C1 segment of cervical spinal cord (tissue), 14 donors: Measurements from ENCODE around the gene CYFIP2.

Source experiments
- DNase-seq, 14 donors: peaks; one replicate each; lab custom pipeline; 2025; lab: John Stamatoyannopoulos, UW

CYFIP2 gene

DNA sequence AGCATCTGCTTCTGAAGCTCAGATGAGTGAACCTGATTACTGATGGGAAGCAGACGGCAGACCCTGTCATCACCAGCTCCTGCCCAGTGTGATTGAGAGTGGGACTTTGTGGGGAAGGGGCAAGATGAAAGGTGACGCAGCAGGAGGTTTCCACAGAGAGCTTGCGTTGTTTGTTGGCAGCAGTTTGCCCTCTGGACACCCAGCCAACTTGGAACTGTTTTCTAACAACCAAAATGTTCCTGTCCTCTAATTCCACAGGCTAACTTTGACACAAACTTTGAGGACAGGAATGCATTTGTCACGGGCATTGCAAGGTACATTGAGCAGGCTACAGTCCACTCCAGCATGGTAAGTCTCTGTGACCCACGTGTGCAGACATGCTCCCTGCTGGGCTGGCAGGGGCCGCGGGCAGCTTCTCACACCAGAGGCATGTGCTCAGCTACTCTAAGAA lies 20.9 kb downstream of the CYFIP2 start:
- peak in 1 of 14 donors; percentile 15 for DNase-seq

DNA sequence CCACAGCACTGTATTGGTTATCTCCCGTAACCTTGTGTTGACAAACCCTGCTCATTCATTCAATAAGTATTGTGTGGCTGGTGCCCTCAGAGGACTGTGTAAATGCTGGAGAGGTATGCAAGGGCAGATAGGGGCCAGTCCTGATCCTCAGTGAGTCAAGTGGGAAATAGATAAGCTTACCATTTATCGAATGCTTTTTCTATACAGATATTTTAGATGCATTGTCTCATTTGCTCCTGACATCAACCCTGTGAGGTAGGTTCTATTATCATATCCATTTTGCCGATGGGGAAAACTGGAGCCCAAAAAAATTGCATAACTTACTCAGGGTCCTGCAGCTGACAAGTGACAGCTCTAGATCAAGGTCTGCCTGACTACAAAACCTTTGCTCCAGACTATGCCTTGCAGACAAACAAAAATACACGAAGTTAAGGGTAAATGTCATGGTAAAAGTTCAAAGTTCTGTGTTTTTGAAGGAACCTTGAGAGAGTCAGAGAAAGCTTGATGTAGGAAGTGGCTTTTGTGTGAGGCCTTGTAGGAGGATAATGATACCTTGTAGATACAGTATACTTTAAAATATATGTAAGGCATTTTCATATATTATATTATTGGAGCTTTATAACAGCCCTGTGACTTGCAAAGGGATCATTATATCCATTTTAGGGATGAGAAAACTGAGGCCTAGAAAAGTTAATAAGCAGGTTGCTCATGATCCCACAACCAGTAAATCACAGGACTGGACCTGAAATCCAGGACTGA lies 22.7 kb downstream of the CYFIP2 start:
- no peak for DNase-seq

DNA sequence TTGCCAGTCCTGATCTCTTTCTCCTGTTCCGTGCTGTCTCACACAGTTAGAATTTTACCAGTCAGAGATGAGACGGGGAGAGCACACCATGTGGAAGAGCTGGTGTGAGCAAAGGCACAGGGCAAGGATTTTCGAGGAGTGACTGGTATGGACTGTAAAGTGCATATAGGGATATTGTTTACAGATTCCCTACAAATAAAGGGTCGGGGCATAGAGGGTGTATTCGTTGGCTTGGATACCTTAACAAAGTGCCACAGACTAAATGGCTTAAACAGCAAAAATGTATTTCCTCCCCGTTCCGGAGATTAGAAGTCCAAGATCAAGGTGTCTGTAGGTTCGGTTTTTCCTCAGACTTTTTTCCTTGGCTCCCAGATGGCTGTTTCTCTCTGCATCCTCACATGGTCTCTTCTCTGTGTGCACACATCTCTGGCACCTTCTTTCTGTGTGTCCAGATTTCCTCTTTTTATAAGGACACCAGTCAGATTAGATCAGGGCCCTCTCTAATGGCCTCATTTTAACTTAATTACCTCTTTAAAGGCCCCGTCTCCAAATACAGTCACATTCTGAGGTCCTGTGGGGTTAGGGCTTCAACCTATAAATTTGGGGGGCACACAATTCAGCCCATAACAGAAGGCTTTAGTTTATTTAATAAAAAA lies 23.4 kb downstream of the CYFIP2 start:
- no peak for DNase-seq

DNA sequence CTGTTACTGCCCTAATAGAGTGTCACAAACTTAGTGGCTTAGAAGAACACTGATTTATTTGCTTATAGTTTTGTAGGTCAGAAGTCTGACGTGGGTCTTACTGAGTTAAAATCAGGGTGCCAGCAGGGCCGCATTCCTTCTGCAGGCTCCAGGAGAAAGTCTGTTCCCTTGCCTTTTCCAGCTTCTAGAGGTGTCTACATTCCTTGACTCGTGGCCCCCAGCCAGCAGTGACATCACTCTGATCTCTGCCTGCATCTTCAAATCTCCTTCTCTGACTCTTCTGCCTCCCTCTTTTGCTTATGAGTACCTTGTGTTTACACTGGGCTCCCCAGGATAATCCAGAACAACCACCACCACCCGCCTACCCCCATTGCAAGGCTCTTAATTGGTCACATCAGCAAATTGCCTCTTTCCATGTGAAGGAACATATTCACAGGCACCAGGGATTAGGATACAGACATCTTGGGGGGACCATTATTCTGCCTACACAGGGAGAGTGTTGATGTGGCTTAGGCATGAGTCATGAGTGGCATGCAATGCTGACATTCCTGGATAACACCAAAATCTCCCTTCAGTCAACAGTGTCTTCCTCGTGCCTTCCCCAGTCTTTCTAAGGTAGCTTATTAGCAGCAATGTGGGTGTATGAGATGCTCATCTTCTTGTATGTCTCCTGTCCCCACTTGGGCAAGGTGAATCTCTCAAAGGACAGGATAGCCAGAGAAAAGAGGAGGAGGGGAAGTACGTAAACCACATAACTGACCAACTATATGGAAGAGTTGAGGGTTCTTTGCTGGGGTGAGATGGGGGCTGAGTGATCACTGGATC lies 24.4 kb downstream of the CYFIP2 start:
- DNase-seq = no peak

DNA sequence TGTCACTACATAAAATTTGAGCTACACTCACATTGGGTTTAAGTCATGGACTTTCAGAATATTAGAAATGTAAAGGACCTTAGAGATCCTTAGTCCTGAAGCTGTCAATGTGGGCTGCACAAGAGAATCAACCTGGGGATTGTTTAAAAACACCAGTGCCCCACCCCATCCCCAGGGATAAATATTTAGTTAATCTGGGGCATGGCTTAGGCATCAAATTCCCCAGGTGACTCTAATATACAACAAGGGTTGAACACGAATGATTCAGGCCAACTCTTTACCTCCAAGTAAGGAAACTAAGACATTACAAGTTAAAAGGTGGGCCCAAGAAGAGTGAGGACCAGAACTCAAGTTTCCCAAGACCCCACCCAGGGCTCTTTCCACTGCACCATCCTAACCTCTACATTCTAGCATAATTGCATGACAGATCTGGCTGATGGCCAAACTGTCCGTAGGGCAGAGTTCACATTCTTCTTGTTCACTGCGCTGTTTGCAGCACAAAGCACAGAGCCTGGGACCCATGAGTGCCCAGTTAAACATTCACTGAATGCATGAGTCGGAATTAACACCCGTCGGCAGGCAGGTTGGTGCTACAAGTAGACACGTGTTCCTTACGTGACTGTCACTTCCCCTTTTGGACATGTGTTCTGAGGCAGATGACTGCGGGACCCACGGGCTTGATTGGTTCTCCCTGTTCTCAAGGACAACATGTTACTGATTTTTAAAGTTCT lies 25.2 kb downstream of the CYFIP2 start:
- DNase-seq = peak in 1 of 14 donors; percentile 6

DNA sequence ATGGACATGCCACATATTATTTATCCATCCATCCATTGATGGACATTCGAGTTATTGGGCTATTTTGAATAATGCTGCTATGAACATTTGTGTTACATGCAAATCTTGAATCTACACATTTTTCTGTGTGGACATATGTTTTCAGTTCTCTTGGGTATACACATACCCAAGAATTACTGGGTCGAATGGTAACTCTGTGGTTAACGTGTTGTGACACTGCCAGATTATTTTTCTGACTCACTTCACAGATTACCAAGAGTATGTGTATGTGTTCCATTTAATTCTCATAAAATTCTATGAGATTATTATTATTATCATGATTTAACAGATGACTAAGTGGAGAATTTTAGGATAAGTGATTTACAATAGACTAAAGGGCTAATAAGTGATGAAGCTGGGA lies 26.7 kb downstream of the CYFIP2 start:
- no peak for DNase-seq

DNA sequence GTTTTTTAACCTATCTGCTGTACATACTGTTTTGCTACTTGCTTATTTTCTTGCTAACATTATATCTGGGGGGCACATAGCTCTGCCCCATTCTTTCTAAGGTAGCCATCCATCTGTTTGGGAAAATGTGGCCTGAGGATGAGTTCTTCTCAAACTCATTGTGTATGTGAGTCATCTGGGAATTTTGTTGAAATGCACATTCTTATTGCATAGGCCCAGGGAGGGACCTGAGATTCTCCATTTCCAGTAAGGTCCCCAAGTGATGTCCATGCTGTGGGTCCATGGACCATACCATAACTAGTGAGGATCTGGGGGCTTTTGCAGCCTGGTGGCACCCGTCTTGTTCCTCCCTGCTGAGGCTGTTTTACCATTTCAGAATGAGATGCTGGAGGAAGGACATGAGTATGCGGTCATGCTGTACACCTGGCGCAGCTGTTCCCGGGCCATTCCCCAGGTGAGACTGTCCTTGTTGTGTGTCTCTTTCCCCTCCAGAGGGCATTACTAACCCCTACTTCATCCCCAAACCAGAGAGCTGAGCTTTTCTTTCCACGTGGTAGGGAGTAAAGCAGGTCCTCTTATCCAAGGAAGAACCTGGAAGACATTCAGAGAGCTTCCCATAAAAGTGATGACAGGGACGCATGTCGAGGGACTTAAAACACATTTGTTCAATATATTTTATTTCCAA lies 28.6 kb downstream of the CYFIP2 start:
- no peak for DNase-seq

DNA sequence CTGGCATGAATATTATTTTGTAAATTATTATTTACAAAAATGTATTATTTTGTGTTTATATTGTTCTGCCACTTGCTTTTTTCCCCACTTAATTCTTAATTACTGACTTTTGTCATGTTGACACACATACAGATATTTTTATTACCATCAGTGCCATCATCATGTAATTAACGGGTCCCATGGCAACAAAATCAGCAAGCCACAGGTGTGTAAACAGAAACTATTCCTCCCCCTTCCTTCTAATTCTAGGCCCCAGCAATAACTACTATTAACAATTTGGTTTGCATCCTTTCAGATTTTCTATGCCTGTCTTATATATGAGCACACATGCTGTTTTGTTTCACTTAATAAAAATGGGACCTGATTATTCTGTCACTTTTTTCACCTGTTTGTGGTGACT lies 29.3 kb downstream of the CYFIP2 start:
- no peak for DNase-seq

DNA sequence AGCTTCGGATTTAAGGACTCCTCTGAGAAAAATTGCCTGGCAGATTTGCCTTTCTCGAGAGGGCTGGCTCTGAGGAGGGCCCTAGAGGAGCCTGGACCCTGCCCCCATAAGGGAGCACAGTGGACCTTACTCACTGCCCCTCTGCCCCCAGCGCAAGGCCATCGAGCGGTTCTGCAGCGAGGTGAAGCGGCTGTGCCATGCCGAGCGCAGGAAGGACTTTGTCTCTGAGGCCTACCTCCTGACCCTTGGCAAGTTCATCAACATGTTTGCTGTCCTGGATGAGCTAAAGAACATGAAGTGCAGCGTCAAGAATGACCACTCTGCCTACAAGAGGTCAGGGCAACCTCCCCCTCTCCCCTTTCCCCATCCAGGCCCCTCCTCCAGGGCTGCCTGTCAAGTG lies 34.6 kb downstream of the CYFIP2 start:
- no peak for DNase-seq

DNA sequence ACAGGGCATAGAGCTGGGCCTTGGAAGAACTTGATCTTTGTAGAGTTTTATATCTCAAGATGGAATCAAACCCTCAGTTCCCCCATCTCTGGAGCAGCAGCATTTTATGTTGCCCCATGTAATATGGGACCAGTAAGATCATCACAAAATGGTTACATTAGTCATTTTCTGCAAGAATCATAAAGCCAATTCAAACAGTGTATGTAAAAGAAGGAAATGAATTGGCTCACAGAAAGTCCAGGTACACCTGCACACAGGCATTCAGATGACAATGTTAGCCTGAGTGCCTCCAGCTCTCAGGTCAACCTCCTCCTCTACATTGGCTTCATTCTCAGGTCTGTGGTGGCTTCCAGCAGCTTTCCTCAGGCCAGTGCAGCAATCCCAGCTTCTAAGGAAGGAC lies 35.1 kb downstream of the CYFIP2 start:
- no peak for DNase-seq

DNA sequence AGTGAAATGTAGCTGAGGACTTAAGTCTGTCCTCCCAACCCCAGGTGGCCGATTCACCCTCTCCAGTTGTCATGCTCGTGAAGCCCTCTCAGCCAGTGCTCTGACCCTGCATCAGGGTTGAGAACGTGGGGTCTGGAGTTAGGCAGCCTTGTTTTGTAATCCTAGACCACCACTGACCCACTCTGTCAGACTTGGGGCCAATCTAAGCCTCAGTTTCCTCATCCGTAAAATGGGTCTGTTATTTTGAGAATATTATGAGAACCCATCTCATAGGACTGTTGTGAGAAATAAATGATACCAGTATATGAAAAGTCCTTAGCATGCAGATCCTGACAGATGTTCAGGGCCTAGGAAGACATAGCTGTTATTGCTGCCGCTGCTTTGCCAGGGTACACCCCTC lies 37.1 kb downstream of the CYFIP2 start:
- DNase-seq = no peak

DNA sequence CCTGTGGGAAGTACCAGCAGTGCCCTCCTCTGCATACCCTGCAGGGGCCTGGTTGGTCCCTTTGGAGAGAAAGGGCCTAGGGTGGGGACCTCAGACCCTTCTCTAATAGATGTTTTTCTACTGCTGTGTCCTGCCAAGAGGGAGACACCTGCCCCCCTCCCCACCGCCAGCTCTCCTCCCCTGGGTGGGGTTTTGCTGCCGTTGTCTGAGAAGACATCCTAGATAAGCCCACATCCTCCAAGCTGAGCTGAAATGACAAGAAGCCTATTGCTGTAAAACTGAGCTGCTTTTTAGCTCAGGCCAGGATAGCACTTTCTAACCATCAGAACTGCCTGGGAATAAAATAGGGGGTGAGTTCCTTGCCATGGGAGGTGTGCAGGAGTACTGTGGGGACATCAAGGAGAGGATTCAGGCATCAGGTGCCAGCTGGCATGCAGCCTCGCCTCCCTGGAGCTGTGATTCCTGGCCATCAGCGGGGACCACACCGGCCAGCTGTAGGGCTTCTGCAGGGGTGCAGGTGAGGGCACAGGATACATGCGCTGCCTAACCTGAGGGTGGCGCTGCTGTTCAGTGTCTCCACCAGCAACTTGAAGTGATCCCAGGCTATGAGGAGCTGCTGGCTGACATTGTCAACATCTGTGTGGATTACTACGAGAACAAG lies 37.9 kb downstream of the CYFIP2 start:
- DNase-seq = peak in 1 of 14 donors; percentile 41

DNA sequence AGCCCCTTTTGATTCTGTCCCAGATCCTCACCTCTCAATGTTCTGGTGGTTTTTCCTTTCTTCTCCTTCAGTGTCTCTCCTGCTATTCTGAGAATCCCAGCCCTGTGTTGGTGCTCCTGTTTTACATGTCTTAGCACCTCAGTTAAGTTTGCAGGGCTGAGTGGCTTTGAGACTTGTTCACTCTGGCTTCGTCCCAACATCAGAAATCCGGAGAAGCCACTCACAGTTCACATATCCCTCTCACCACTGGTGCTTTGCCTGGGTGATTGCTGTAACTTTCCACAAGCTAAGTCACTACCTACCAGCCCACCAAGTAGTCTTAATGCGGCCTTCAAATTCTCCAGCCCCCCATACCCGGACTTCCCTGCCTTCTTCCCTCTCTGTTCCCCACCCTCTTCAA lies 40.2 kb downstream of the CYFIP2 start:
- no peak for DNase-seq

DNA sequence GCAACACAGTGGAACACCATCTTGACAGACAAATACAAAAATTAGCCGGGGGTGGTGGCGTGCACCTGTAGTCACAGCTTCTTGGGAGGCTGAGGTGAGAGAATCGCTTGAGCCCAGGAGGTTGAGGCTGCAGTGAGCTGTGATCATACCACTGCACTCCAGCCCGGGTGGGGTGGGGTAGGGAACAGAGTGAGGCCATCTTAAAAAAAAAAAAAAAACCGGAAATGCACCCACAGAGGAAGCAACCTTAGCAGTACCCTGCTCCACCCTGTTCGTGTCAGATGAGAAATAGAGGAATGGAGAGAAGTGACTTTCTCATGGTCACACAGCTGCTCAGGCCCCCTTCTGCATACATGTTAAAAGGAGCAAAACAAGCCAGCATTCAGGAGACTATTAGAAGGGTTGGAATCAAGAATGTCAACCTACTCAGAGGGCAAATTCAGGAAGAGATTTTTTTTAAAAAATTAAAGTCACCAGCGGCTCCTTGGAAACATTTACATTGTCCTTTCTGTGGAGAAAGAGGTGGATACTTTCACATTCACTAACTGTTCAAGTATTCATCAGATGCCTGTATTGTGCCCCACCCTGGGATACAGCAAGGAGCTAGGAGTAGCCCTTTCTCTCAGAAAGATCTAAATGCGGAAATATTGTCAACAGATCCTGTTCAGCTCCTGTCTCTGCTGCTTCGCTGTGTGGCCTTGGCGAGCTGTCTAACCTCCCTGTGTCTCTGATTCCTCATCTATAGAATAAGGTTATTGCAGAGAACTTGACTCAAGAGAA lies 41.0 kb downstream of the CYFIP2 start:
- DNase-seq = no peak

DNA sequence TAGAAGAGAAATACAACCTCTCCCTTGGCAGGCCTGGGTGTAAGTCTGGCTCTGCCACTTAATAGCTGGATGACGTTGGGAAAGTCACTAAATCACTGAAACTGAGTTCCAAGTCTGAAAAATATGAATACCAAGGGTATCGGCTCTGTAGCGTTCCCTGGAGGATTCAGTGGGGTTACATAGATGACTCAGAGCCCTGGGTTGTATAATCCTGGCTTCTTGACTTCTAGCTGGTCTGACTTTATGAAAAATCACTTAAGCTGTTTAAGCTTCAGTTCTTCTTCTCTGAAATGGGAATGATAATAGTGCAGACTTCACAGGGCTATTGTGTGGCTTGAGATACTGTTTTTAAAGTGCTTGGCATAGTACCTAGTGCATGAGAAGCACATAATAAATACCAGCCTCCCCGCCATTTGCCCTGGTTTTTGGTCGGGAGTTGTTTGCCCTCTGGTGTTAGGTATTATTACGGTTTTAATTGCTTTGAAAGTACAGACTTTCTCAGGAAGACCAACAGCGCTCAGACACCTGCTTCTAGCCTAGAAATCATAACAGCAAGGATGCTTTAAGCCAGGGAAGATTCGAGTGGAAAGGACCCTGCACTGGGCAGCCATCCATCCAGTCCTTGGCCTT lies 43.0 kb downstream of the CYFIP2 start:
- DNase-seq = no peak

DNA sequence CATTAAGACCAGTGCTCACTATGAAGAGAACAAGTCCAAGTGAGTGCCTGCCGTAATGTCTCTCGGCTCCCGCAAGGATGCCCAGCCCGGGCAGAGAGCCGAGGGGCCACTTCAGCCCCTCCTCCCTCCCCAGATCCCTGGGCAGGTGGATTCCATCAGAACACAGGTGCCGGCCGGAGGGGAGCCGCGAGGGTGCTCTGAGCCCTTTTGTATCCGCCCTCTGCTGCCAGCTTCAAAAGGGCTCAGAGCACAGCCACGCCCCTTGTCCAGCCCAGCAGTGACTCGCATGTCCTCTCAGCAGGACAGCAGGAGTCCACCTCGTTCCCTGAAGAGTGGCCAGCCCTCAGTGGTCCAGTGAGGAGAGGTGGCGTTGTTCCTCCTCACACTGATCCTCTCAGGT lies 43.9 kb downstream of the CYFIP2 start:
- DNase-seq = no peak

DNA sequence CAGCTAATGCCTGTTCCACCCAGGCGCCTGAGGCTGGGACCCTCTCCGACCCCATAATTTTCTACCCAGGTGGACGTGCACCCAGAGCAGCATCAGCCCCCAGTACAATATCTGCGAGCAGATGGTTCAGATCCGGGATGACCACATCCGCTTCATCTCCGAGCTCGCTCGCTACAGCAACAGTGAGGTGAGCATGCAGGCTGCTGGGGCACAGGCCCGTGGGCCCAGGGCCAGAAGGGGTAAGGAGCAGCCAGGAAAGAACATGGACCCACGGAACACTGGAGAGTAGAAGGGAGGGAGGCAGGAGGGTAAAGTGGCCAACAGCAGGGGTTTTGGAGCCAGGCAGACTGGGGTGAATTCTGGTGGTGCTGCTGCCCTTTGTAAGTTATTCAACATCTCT lies 45.7 kb downstream of the CYFIP2 start:
- DNase-seq = peak in 1 of 14 donors; percentile 25

DNA sequence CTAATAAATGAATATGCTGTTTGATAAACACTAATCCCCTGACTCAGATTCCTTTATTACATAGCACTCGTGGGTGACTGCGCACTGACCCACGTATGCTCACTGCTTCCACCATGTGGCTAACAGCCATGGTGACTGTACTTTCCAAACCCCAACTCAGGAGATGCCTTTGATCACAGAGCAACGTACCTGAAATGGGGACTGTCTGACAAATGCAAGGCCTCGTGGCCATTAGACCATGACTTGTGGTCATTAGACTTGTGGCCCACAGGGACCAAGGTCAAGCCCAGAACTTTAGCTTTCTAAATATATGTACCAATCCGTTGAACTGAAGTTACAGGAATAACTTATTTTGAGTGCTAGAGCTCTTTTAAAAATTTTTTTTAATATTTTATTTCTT lies 46.6 kb downstream of the CYFIP2 start:
- DNase-seq = peak in 3 of 14 donors; percentile 6 to 15 (median 8)

DNA sequence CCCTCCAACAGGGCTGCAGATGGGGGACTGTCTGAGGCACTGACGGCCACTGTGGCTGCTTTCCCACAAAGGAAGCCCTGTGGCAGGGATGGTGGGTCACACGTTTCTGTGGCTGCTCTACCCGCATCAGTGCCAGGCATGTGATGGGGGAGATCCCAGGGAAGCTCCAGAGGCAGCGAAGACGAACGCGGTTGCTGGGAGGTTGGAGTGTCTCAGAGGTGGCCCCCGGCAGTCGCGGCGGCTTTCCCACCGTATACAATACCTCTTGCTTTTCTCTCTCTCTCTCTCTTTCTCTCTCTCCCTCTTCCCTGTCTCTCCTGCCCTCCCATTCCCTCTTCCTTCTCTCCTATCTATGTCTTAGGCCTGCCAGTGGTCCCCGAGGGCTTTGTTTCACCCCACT lies 56.7 kb downstream of the CYFIP2 start:
- DNase-seq = no peak
